GM10266 (cell line): Measurements from ENCODE around the gene TSHZ3.

ENCODE experiments used
- DNase-seq: peaks from one replicate; pipeline ENCODE4 v3.0.0; 2012; ENCODE audit errors: extremely low spot score
- TF ChIP-seq, protein P1 (sequence below): IDR thresholded peaks from 2 replicates; pipeline ENCODE4 v1.5.1; 2012; ENCODE audit warnings: mild to moderate bottlenecking, low read depth; ENCODE audit not compliant: control insufficient read depth, insufficient read depth; ENCODE audit errors: missing control alignments

Gene TSHZ3

DNA sequence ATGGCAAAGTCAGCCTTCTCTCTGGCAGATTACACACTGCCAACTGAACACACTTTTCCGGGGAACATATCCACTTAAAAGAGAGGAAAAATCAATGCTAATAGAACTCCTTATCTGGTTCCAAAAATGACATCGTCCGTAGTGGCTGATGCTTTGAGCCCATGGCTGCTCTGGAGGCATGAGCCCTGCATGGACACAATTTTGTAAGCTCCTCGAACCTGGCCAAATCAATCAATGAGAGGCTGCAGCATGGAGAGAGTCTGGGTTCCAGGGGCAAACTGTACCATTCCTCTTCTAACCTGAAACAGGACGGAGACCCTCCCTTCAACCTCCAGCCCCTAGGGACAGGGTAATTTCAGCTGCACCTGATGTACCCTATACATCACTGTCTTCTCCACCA lies 21.0 kb upstream of the TSHZ3 start:
- TF ChIP-seq, protein P1, sequence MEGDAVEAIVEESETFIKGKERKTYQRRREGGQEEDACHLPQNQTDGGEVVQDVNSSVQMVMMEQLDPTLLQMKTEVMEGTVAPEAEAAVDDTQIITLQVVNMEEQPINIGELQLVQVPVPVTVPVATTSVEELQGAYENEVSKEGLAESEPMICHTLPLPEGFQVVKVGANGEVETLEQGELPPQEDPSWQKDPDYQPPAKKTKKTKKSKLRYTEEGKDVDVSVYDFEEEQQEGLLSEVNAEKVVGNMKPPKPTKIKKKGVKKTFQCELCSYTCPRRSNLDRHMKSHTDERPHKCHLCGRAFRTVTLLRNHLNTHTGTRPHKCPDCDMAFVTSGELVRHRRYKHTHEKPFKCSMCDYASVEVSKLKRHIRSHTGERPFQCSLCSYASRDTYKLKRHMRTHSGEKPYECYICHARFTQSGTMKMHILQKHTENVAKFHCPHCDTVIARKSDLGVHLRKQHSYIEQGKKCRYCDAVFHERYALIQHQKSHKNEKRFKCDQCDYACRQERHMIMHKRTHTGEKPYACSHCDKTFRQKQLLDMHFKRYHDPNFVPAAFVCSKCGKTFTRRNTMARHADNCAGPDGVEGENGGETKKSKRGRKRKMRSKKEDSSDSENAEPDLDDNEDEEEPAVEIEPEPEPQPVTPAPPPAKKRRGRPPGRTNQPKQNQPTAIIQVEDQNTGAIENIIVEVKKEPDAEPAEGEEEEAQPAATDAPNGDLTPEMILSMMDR = no peak
- DNase-seq = no peak

DNA sequence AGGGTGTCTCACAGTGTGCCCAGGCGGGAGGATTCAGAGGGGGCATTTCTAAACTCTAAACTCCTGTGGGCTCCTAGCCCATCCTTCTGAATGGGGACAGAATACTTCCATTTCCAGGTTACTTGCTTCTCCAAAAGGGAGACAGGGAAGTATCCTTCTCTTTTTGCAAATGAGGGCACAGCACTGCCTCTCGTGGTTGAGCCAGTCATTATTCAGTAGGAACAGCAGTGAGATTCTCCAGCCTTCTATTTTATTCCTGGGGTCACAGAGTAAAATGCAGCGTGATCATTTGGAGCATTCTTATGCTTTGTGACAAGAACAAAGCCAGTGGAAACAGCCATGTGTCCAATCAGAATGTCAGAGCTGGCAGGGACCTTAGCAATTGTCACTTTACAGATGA lies 15.7 kb upstream of the TSHZ3 start:
- DNase-seq = no peak
- TF ChIP-seq, protein P1 = no peak

DNA sequence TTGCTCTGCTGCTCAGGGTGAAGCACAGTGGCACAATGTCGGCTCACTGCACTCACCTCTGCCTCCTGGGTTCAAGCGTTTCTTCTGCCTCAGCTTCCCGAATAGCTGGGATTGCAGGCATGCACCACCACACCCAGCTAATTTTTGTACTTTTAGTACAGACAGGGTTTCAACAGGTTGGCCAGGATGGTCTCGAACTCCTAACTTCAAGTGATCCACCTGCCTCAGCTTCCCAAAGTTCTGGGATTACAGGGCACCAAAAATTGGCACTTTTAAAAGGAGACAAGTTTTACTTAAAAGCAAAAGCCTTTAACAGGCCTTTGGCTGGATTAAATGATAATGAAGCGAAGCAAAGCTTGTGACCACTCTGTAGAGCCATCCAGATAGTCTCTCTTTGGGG lies 12.5 kb upstream of the TSHZ3 start:
- TF ChIP-seq, protein P1 = no peak
- DNase-seq = no peak

DNA sequence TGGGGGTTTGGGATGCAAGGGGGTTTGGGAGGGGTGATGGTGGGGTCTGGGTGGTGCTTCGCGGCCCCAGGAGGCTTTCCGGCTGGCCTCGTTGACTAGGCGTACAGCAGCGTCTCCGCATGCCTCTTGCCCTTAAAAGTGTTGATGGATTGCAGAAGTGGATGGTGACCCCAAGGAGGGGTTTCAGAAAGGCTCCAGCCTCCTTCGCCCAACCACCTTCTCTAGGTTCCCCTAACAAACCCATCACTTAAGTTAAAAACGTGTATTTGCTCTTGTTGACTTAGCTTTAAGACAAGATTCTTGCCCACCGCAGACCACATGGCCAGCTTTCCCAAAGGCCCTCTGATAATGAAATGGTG lies 8.1 kb upstream of the TSHZ3 start:
- DNase-seq = no peak
- TF ChIP-seq, protein P1 = no peak

DNA sequence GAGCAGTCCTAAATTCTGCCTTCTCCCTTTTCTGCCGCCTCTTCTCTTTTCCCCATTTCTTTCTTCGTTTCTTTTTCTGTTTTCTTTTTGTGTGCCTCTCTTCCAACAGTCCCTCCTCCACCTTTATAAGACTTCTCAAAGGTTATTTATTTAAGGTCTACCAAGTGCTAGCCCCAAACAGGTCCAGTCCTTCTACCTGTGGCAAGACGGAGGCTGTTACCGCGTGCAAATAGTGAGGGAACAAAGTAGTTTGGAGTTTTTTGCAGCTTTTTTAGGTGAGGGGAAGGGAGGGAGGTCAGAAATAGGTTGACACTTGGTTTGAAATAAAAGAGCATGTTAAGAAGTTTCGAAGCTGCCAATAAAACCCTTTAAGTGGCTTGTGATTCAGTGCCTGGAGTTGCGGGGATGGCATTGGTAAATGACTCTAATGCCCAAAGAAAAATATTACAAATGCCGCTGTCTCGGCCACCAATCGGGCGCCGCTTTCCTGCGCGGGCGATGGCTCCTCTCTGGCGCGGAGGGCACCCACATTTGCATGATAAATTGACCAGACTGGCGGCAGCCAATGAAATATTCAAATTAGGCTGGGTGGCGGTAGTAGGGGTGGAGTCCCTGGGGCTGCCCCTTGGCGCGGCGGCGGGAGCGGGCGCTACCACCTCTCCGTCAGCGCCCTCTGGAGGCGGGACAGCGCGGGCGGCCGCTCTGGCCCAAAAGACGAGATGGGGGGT lies 7.5 kb upstream of the TSHZ3 start:
- DNase-seq = no peak
- TF ChIP-seq, protein P1 = no peak

DNA sequence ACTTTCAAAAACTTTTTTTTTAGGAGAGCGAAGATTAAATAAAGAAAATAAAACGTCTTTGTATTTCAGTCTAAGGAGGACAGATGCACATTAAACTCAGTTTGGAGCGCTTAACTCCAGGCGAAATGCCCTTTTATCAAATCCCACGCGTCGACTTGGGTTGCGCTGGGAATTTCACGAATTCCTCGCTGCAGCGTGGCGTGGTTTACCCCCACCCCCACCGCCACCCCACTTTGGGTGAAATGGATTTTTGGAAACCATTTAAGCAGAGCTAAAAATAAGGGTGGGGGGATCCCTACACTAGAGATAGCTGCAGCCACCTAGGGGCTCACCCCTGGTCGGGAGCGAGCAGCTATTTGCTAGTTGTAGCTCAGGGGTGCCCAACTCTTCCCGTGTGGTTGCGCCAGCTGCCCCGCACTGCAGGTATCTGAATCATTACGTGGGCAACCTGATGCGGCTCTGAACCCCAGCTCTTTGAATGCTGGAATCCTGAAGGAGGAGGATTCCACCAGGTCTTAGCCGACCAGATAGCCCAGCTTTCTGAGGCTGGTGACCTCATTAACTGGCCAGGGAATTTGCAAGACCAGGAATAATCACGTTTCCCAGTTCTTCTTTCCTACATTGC lies 6.5 kb upstream of the TSHZ3 start:
- TF ChIP-seq, protein P1 = no peak
- DNase-seq = no peak
